ENCODE measurements around the gene MED27.

MED27 gene

DNA sequence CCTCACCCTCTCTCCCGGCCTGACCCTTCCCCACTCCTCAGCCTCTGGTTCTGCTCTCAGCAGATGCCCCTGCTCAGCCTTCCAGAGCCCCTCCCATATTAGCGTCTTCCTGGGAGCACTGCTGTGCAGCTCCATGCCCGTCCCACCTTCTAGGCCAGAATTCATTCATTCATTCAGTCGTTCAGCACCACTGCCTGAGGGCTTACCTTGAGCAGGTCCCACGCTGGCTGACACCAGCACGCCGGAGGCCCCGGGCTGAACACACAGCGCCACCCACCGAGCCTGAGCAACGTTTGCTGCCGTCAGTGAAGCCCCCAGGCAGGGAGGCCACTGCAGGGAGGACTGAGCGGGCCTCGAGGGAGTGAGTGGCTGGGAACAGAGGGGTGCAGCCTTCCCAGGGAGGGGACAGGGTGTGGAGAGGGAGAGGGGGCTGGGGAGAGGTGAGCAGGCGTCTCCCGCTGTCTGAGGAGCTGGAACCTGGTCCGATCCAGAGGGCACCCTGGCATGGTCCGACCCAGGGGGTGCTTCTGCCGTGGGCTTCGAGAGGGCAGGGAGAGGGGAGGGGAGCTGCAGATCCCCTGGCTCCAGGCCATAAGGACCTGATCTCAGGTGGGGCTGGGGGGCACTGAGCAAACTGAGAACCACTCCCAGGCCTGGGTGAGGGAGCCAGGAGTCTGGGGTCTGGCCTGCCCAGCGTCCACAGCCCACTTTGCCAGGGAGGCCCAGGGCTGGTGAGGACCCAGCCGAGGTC is 241.0 kb downstream of the MED27 start:
- DNase-seq (ENCODE audit: low read depth in 1 of 2, low spot score in 1 of 2) = no peak

GRCh38 chr9:131837836-131838235 is 241.8 kb downstream of the MED27 start:
- no peak for DNase-seq (ENCODE audit: low read depth in 1 of 2, low spot score in 1 of 2)

DNA sequence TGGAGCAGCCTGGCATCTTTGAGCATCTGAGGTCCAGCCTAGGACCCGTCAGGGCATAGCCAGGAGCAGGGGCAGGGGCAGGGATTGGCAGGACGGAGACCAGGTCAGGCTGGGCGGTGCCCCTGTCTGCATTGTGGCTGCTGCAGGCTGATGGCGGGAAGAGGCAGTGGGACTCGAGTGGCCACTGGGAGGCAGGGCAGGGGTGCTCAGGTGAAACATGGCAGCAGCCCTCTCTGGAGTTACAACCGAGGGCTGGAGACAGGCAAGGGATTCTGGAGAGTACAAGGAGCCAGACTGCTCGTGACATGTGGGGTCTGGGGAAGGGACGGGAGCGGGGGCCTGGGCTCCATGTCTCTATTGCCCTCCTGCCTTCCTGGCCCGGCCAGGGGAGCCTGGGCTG is 242.4 kb downstream of the MED27 start:
- DNase-seq (ENCODE audit: low read depth in 1 of 2, low spot score in 1 of 2) = no peak

DNA sequence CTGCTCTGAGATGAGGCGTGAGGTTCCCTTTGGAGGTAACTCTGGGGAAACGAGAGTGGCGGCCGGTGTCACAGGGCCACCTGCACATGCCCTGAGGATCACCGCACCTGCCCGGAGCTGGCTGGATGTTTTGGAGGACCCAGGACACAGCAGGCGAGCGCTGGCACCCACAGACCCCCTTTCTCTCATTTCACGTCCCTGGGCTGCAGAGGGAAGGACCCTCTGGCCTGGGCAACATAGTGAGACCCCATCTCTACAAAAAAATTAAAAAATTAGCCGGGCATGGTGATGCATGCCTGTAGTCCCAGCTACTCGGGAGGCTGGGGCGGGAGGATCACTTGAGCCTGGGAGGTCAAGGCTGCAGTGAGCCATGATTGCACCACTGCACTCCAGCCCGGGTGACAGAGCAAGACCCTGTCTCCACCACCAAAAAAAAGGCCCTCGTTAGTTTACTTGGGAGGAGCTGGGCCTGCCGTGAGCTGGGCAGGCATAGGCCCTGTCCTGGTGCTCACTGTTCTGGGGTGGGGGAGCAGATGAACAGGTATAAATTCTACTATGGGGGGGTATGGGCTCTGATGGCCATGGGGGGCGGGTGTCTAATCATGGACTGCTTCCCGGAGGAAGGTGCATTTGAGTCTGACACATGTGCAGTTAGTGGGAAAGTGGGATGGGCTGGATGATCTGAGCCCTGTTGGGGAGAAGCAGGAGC is 242.9 kb downstream of the MED27 start:
- no peak for DNase-seq (ENCODE audit: low read depth in 1 of 2, low spot score in 1 of 2)

GRCh38 chr9:131836021-131836420 is 243.6 kb downstream of the MED27 start:
- DNase-seq (ENCODE audit: low read depth in 1 of 2, low spot score in 1 of 2) = no peak

- no peak for DNase-seq (ENCODE audit: low read depth in 1 of 2, low spot score in 1 of 2)
These were observed 244.3 kb downstream of the MED27 start for GRCh38 chr9:131835151-131835910.

DNA sequence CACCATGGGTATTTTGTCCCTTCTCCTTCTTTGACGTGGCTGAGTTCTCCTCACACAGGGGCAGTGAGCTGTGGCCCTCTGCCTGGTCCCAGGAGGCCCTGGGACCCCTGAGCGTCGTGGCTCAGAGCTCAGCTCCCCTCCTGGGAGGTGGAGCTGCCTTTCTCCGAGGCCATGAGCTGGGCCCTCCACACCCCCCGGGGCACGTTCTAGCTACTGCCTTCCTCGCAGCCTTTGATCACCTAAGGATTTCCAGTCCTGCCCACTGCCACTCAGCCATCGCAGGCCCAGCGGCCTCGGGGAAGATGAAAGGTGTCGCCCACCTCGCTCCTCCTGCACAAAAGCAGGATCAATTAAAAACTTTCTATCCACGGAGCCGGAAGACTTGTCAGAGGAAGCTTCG is 244.9 kb downstream of the MED27 start:
- DNase-seq (ENCODE audit: low read depth in 1 of 2, low spot score in 1 of 2) = no peak

GRCh38 chr9:131833906-131834305 is 245.8 kb downstream of the MED27 start:
- no peak for DNase-seq (ENCODE audit: low read depth in 1 of 2, low spot score in 1 of 2)

- DNase-seq (ENCODE audit: low read depth in 1 of 2, low spot score in 1 of 2) = no peak
These were observed 246.6 kb downstream of the MED27 start for GRCh38 chr9:131833083-131833482.

DNA sequence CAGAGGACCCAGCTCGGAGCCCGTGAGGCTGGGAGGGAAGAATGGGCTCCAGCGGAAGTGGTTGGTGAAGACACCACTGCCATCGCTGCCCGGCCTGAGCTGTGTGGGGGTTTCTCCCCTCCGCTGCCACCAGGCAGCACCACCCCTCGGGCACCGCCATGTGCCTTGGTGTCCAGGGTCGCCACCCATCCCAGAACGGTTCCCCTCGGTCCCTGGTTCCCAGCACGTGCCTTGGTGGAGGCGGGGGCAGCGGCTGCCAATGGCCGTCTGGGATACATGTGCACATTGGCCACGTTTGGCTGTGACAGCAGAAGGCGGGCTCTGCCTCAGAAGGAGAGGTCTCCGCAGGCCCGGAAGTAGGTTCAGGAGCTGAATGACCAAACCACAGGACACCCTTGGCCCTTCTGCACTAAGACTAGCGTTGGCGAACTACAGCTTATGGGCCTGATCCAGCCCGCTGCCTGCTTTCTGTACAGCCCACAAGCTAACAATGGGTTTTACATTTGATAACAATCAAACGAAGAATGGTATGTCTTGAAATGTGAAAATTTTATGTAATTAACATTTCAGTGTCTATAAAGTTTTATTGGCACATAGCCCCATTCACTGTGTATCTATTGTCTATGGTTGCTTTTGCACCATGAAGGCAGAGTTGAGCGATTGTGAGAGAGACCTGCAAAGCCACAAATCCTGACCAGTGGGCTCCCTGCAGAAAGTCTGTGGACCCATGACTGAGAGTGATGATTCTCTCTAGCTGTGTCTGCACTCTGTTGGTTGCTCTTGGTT is 248.1 kb downstream of the MED27 start:
- DNase-seq (ENCODE audit: low read depth in 1 of 2, low spot score in 1 of 2) = no peak

GRCh38 chr9:131827821-131828369 is 251.8 kb downstream of the MED27 start:
- DNase-seq (ENCODE audit: low read depth in 1 of 2, low spot score in 1 of 2) = no peak

- no peak for DNase-seq (ENCODE audit: low read depth in 1 of 2, low spot score in 1 of 2)
These were observed 252.6 kb downstream of the MED27 start for GRCh38 chr9:131826966-131827525.

DNA sequence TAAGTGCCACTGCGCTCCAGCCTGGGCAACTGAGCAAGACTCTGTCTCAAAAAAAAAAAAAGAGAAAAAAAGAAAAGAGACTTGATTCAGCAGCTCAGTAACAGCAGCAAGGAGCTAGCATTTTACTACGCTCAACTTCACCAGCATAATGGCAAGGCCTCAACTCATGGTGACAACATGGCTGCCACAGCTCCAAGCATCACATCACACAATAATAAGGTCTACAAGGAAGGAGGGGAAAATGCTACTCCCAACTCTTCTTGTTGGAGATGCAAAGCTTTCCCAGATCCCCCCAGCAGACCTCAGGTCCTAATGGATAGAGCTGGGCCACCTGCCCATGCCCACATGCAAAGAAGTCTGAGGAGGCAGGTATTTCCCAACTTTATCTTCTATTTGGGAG is 253.6 kb downstream of the MED27 start:
- no peak for DNase-seq (ENCODE audit: low read depth in 1 of 2, low spot score in 1 of 2)

DNA sequence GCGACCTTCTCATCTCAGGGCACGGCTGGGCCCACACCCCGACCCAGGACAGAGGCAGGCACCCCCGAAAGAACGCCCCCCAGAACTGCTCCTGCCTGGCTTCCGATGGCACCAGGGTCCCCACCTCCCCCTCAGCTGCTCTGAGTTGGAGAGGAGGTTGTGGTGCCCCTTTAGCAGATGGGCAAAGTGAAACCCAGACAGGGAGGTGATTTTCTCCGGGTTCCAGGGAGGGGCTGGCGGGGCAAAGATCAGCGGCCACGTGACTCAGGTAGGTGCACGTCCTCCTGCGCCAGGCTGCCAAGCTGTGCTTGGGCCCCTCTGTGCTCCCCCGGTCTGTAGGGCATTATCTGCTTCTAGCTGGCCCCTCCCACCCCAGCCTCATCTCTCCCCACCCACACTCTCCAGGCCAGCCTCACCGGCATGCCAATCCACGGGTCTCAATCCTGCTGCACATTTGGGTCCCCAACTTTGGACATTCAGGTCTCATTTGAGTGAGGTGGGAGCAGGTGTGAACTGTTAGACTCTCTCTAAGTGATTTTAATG is 254.6 kb downstream of the MED27 start:
- DNase-seq (ENCODE audit: low read depth in 1 of 2, low spot score in 1 of 2) = no peak

DNA sequence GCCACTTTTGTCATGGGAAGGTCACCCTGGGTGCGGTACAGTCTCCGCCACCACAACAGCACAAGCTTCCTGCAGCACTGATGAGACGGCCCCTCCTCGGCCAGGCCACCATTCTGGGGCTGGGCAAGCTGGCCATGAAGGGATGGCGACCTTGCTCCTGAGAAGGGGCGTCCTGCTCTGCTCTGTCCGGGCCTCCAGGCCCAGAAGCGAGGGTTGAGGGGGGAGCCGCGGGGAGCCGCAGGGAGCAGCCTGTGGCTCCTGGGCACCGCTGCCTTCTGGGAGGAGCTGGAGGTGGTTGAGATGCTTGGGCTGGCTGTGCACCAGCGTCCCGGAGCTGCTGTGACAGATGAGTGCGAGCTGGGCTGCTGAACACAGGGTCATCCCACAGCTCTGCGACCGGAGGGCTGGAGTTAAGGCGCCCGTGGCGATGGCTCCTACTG is 255.5 kb downstream of the MED27 start:
- no peak for DNase-seq (ENCODE audit: low read depth in 1 of 2, low spot score in 1 of 2)

GRCh38 chr9:131823701-131824146 is 255.9 kb downstream of the MED27 start:
- DNase-seq (ENCODE audit: low read depth in 1 of 2, low spot score in 1 of 2) = no peak

DNA sequence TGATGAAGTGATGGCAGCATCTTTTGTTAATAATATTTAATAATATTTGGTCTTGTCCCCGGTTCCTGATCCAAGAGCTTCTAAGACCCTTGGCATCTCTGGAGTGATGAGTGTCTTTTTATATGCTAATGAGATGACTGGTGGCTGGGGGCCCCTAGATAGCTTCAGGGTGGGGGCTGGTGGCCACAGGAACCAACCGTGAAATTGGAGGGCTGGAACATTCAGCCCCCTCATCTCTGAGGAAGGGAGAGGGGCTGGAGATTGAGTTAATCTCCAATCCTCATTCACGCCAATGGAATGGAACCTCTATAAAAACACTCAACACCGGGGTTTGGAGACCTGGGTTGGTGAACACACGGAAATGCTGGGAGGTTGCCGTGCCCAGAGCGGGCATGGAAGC is 261.6 kb downstream of the MED27 start:
- DNase-seq (ENCODE audit: low read depth in 1 of 2, low spot score in 1 of 2) = no peak

GRCh38 chr9:131817627-131818026 is 262.0 kb downstream of the MED27 start:
- no peak for DNase-seq (ENCODE audit: low read depth in 1 of 2, low spot score in 1 of 2)

GRCh38 chr9:131817073-131817472 is 262.6 kb downstream of the MED27 start:
- no peak for DNase-seq (ENCODE audit: low read depth in 1 of 2, low spot score in 1 of 2)

Data from activated T-helper 1 cell treated with anti-CD3 and anti-CD28 coated beads, Interleukin-2, amount 50 U/mL, for 16 hours (primary cell).